Liver (tissue), 9 donors: ENCODE data around the gene ZNF680. TPM values are rescaled to one million over a fixed set of nuclear protein-coding genes. Genes with fewer than 3 reads are reported as not detected.

Source experiments
- DNase-seq: peaks from one replicate; pipeline ENCODE4 v3.0.0-alpha.2; 2017; ENCODE audit warnings: low spot score
- H3K27ac ChIP-seq, 2 donors: one replicate each; pipeline ENCODE4 v1.7.0; 2013; ENCODE audit warnings: inconsistent platforms in 2 of 2, low read length in 2 of 2, control low read depth in 1 of 2, low read depth in 1 of 2, mild to moderate bottlenecking in 1 of 2
- H3K27me3 ChIP-seq, 4 donors: one replicate each; pipeline versions ENCODE4 v1.6.1 to v1.7.0; 2013; ENCODE audit warnings: low read length in 3 of 4, inconsistent platforms in 1 of 4, mild to moderate bottlenecking in 1 of 4, moderate library complexity in 1 of 4; ENCODE audit not compliant: control insufficient read depth in 4 of 4, insufficient read depth in 4 of 4
- H3K36me3 ChIP-seq, 4 donors: one replicate each; pipeline versions ENCODE4 v1.6.1 to v1.7.0; 2013; ENCODE audit warnings: low read length in 3 of 4, mild to moderate bottlenecking in 3 of 4, low read depth in 1 of 4, moderate library complexity in 1 of 4; ENCODE audit not compliant: control insufficient read depth in 4 of 4, insufficient read depth in 3 of 4
- H3K4me1 ChIP-seq, 4 donors: one replicate each; pipeline versions ENCODE4 v1.6.1 to v1.7.0; 2013; ENCODE audit warnings: low read length in 3 of 4, mild to moderate bottlenecking in 3 of 4, moderate library complexity in 1 of 4; ENCODE audit not compliant: control insufficient read depth in 4 of 4, insufficient read depth in 4 of 4
- H3K4me3 ChIP-seq, 3 donors: one replicate each; pipeline versions ENCODE4 v1.6.1 to v1.7.0; 2013; ENCODE audit warnings: low read length in 3 of 3, control low read depth in 1 of 3, low read depth in 1 of 3, mild to moderate bottlenecking in 1 of 3
- H3K9ac ChIP-seq, 2 donors: one replicate each; pipeline ENCODE4 v1.7.0; 2013; ENCODE audit warnings: low read length in 2 of 2, mild to moderate bottlenecking in 2 of 2, moderate library complexity in 2 of 2, control low read depth in 1 of 2, low read depth in 1 of 2
- H3K9me3 ChIP-seq, 4 donors: one replicate each; pipeline versions ENCODE4 v1.6.1 to v1.7.0; 2013; ENCODE audit warnings: low read length in 3 of 4; ENCODE audit not compliant: control insufficient read depth in 4 of 4
- EGR1 ChIP-seq, 2 donors: IDR thresholded peaks; 2 replicates each; pipeline ENCODE4 v1.6.1; 2016 to 2018; ENCODE audit warnings: antibody characterized with exemption in 2 of 2, low read depth in 2 of 2
- FOXA1 ChIP-seq: IDR thresholded peaks from 2 replicates; pipeline ENCODE4 v1.6.1; 2016; ENCODE audit warnings: antibody characterized with exemption
- FOXA2 ChIP-seq: IDR thresholded peaks from 2 replicates; pipeline ENCODE4 v1.6.1; 2016; ENCODE audit warnings: antibody characterized with exemption
- GABPA ChIP-seq, 2 donors: IDR thresholded peaks in 1 of 2; conservative IDR thresholded peaks in 1 of 2; 2 replicates each; pipeline ENCODE4 v1.6.1; 2016; ENCODE audit warnings: antibody characterized with exemption in 2 of 2, mild to moderate bottlenecking in 1 of 2, moderate library complexity in 1 of 2
- HNF4A ChIP-seq, 2 donors: conservative IDR thresholded peaks; 2 replicates each; pipeline ENCODE4 v1.6.1; 2016; ENCODE audit warnings: antibody characterized with exemption in 2 of 2, mild to moderate bottlenecking in 2 of 2
- HNF4G ChIP-seq: IDR thresholded peaks from 2 replicates; pipeline ENCODE4 v1.6.1; 2016; ENCODE audit warnings: antibody characterized with exemption
- JUND ChIP-seq, 2 donors: IDR thresholded peaks; 2 replicates each; pipeline ENCODE4 v1.6.1; 2016; ENCODE audit warnings: antibody characterized with exemption in 2 of 2
- MAX ChIP-seq: IDR thresholded peaks from 2 replicates; pipeline ENCODE4 v1.6.1; 2016; ENCODE audit warnings: antibody characterized with exemption
- NR2F2 ChIP-seq: IDR thresholded peaks from 2 replicates; pipeline ENCODE4 v1.6.1; 2016; ENCODE audit warnings: antibody characterized with exemption
- RAD21 ChIP-seq, 2 donors: IDR thresholded peaks; 2 replicates each; pipeline ENCODE4 v1.6.1; 2016; ENCODE audit warnings: antibody characterized with exemption in 2 of 2, mild to moderate bottlenecking in 2 of 2
- REST ChIP-seq: IDR thresholded peaks from 2 replicates; pipeline ENCODE4 v1.6.1; 2016; ENCODE audit warnings: antibody characterized with exemption, mild to moderate bottlenecking
- RXRA ChIP-seq, 2 donors: IDR thresholded peaks; 2 replicates each; pipeline ENCODE4 v1.6.1; 2017 to 2018; ENCODE audit warnings: antibody characterized with exemption in 2 of 2, mild to moderate bottlenecking in 1 of 2
- SP1 ChIP-seq: IDR thresholded peaks from 2 replicates; pipeline ENCODE4 v1.6.1; 2018; ENCODE audit warnings: antibody characterized with exemption, mild to moderate bottlenecking
- TAF1 ChIP-seq: conservative IDR thresholded peaks from 2 replicates; pipeline ENCODE4 v1.6.1; 2016; ENCODE audit warnings: antibody characterized with exemption, mild to moderate bottlenecking
- YY1 ChIP-seq: IDR thresholded peaks from 2 replicates; pipeline ENCODE4 v1.6.1; 2016; ENCODE audit warnings: antibody characterized with exemption, mild to moderate bottlenecking
- ZBTB33 ChIP-seq: IDR thresholded peaks from 2 replicates; pipeline ENCODE4 v1.6.1; 2016; ENCODE audit warnings: antibody characterized with exemption
- WGBS: extraction: QIAGEN DNeasy Blood & Tissue Kit; methylation state at CpG from one replicate; pipeline ENCODE4 v1.1.7; 2013; 5-methylcytosine and 5-hydroxymethylcytosine counted together
- polyA plus RNA-seq, 2 donors: library from polyadenylated mRNA; stranded (reverse) in 1 of 2; unstranded in 1 of 2; fragments of 200-250 nt in 1 of 2; fragments of >200 nt in 1 of 2; fragmentation: Nextera tagmentation in 1 of 2; extraction: Ambion mirVana in 1 of 2; gene quantifications; one replicate each; pipeline versions ENCODE4 v1.2.1 to v1.2.3, GENCODE V29; 2013 to 2015
- total RNA-seq, 2 donors: library from RNA; depleted of rRNA; stranded (reverse); fragments of >200 nt; gene quantifications; one replicate each; pipeline ENCODE4 v1.2.3, GENCODE V29; 2014
- TF ChIP-seq, protein P1 (sequence below): fragments of 150-350 bp; IDR thresholded peaks from 2 replicates; pipeline ENCODE4 v1.5.1; 2017; ENCODE audit warnings: improper control_type of control experiment, low read depth, low read length; ENCODE audit not compliant: missing input control
- TF ChIP-seq, protein P2 (sequence below): IDR thresholded peaks from 2 replicates; pipeline ENCODE4 v1.6.1; 2016; ENCODE audit warnings: antibody characterized with exemption
- donor health status: healthy.
- donor health status: healthy.
- donor health status: healthy.
- donor health status: healthy.
- donor health status: healthy.

The ZNF680 gene
- total and polyA plus RNA-seq, 4 donors: 3.8 to 20.8 (median 5.5) TPM

GRCh38 chr7:64504581-64505120, 58.2 kb downstream of the ZNF680 start (continued):
- TF ChIP-seq JUND (IDR thresholded peaks at IDR 0.05) (no peak), TAF1 (no peak), SP1 (no peak), HNF4A (conservative IDR thresholded peaks at IDR 0.05) (no peak)

DNA sequence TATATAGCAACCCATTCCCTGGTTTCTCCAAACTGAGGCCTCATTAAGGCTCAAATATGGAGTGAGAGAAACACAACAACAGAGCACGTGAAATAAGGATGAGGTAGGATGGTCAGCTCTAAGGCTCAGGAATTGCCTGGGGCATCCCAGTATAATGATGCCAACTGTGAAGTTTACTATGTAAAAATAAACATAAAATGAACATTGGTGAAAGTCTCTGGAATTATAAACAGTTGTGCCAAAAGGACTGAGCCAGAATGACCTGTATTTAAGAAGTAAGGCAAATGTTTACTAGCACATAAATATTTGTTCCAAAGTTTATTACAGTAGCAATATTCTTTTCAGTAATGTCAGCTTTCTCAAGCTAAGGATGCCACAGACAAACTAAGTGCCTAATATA, 64.6 kb downstream of the ZNF680 start:
- no peak overlapping the region for H3K9ac ChIP-seq
- H3K4me3 ChIP-seq: no peak overlapping the region
- no peak for DNase-seq
- TF ChIP-seq YY1: no peak
- TF ChIP-seq ZBTB33: no peak
- no peak for TF ChIP-seq REST
- no peak for TF ChIP-seq RXRA (IDR thresholded peaks at IDR 0.05)
- TF ChIP-seq SP1: no peak
- no peak for TF ChIP-seq HNF4A (conservative IDR thresholded peaks at IDR 0.05)
- no peak for TF ChIP-seq MAX
- TF ChIP-seq HNF4G: no peak
- no peak overlapping the region for H3K27ac ChIP-seq
- peaks cover 5 to 27% (median 9%) of the 10 kb centered on the region in 4 donors for H3K9me3 ChIP-seq
- H3K36me3 ChIP-seq: no peaks in the 10 kb centered on the region
- H3K4me1 ChIP-seq: no peaks in the 10 kb centered on the region
- WGBS: 88% methylated on average over 1 of the region's 1 CpG
- no peaks in the 10 kb centered on the region for H3K27me3 ChIP-seq

DNA sequence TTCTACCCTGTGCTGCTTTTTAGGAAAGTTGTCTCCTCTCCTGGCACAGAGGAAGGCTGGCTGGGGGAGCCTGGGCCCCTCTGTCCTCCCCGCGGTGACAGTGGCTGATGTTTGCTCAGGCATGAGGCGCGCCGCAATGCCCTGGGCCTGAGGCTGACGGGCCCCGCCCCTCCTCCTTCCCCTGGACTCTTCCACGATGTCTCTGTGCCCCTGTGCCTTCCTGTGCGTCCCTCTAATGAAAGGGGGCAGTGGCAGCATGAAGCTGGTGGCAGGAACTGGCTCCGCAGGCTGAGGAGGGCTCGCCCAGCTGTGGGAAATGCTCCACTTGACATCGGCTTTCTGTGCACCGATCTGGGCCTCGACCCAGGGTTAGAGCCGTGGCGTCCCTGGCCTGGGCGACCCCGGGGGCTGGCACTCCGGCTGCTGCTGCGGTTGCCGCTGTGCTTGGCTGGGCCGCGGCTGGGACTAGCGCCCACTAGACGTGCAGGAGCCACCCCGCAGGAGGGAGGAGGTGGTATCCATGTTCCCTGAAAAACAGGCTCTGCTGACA, 67.9 kb downstream of the ZNF680 start:
- TF ChIP-seq EGR1 (IDR thresholded peaks at IDR 0.05; ENCODE audit: low read depth in 2 of 2): no peak
- TF ChIP-seq YY1: no peak
- TF ChIP-seq, protein P1, sequence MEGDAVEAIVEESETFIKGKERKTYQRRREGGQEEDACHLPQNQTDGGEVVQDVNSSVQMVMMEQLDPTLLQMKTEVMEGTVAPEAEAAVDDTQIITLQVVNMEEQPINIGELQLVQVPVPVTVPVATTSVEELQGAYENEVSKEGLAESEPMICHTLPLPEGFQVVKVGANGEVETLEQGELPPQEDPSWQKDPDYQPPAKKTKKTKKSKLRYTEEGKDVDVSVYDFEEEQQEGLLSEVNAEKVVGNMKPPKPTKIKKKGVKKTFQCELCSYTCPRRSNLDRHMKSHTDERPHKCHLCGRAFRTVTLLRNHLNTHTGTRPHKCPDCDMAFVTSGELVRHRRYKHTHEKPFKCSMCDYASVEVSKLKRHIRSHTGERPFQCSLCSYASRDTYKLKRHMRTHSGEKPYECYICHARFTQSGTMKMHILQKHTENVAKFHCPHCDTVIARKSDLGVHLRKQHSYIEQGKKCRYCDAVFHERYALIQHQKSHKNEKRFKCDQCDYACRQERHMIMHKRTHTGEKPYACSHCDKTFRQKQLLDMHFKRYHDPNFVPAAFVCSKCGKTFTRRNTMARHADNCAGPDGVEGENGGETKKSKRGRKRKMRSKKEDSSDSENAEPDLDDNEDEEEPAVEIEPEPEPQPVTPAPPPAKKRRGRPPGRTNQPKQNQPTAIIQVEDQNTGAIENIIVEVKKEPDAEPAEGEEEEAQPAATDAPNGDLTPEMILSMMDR: no peak
- TF ChIP-seq SP1: no peak
- no peak for TF ChIP-seq REST
- no peak for TF ChIP-seq HNF4A (conservative IDR thresholded peaks at IDR 0.05)
- TF ChIP-seq TAF1: no peak
- TF ChIP-seq, protein P2, sequence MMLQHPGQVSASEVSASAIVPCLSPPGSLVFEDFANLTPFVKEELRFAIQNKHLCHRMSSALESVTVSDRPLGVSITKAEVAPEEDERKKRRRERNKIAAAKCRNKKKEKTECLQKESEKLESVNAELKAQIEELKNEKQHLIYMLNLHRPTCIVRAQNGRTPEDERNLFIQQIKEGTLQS: no peak
- no peak for TF ChIP-seq JUND (IDR thresholded peaks at IDR 0.05)
- no peak for TF ChIP-seq GABPA (IDR thresholded peaks at IDR 0.05 in 1 of 2, conservative IDR thresholded peaks at IDR 0.05 in 1 of 2)
- TF ChIP-seq RAD21 (IDR thresholded peaks at IDR 0.05): no peak
- TF ChIP-seq NR2F2: no peak
- no peak for TF ChIP-seq FOXA1
- TF ChIP-seq MAX: no peak
- TF ChIP-seq FOXA2: no peak
- peak overlapping the region in 2 of 3 donors; percentile 23 to 41 for H3K4me3 ChIP-seq
- WGBS: 13% methylated on average over 26 of the region's 26 CpGs
- no peak overlapping the region for H3K9ac ChIP-seq
- peaks cover 0 to 28% (median 9%) of the 10 kb centered on the region in 4 donors for H3K9me3 ChIP-seq
- DNase-seq: no peak
- H3K4me1 ChIP-seq: no peaks in the 10 kb centered on the region
- H3K36me3 ChIP-seq: no peaks in the 10 kb centered on the region
- no peak overlapping the region for H3K27ac ChIP-seq
- no peaks in the 10 kb centered on the region for H3K27me3 ChIP-seq
